ENCODE data around the gene OGFR. TPM values are rescaled to one million over a fixed set of nuclear protein-coding genes. Genes with fewer than 3 reads are reported as not detected.
A peak's percentile ranks its signal among the peaks of the same experiment; 100 is the strongest.

Gene OGFR
- total RNA-seq, 2 donors from 2014 or later, result 23.3 to 23.6 TPM

GRCh38 chr20:62861726-62862336, 57.2 kb downstream of the OGFR start, which contains the start of gene TCFL5:
TSS of gene TCFL5 (minus strand) at chr20:62861822. CDS start at chr20:62861670, 152 bp downstream.
- ATAC-seq (peak; percentile 99), DNase-seq (peak; percentile 89)
- intact Hi-C loops (cut with DNase I), result no loop called here

Other genes with a start within 250 kb of the OGFR start
- gene SLCO4A1, start 162.3 kb upstream of the OGFR start, total RNA-seq, result 10 to 100 TPM; 15.1 to 35.5 TPM
- gene NTSR1, start 96.0 kb upstream of the OGFR start, total RNA-seq, result not detected
- gene MRGBP, start 8.4 kb upstream of the OGFR start, total RNA-seq, result 1 to 10 TPM; 8.9 TPM
- 1 to 10 TPM; 4.0 to 4.7 TPM for gene COL9A3, start 12.2 kb downstream of the OGFR start, total RNA-seq
- gene TCFL5, start 57.0 kb downstream of the OGFR start, total RNA-seq, result 1 to 10 TPM; 6.4 to 8.4 TPM
- 10 to 100 TPM; 33.8 to 39.1 TPM for gene DIDO1, start 121.7 kb downstream of the OGFR start, total RNA-seq
- 10 to 100 TPM; 16.8 to 20.2 TPM for gene GID8, start 133.3 kb downstream of the OGFR start, total RNA-seq
- gene SLC17A9, start 147.9 kb downstream of the OGFR start, total RNA-seq, result 1 to 10 TPM; 2.1 to 5.7 TPM
- not detected for gene BHLHE23, start 202.1 kb downstream of the OGFR start, total RNA-seq

Data from left cardiac atrium (tissue), 4 donors.